GM23248 (cell line): ENCODE measurements around the gene VSTM2B. TPM values are rescaled to one million over a fixed set of nuclear protein-coding genes. Genes with fewer than 3 reads are reported as not detected.

ENCODE experiments used
- DNase-seq: peaks from one replicate; pipeline ENCODE4 v3.0.0-alpha.2; 2015
- H2AFZ ChIP-seq: fragments of 200-600 bp; sonication (generic); 2 replicates; pipeline ENCODE4 v1.6.1; 2016; ENCODE audit warnings: antibody characterized with exemption
- H3F3A ChIP-seq: fragments of 200-600 bp; sonication (generic); 2 replicates; pipeline ENCODE4 v1.6.1; 2016; ENCODE audit warnings: mild to moderate bottlenecking, antibody characterized with exemption, mixed run types; ENCODE audit not compliant: insufficient read depth
- H3K27ac ChIP-seq: fragments of 200-600 bp; sonication (generic); 2 replicates; pipeline ENCODE4 v1.5.1; 2016; ENCODE audit warnings: mild to moderate bottlenecking
- H3K27me3 ChIP-seq: fragments of 200-600 bp; sonication (generic); replicated peaks from 2 replicates; pipeline ENCODE4 v1.6.1; 2016; ENCODE audit warnings: mild to moderate bottlenecking; ENCODE audit not compliant: insufficient read depth
- H3K36me3 ChIP-seq: fragments of 200-600 bp; sonication (generic); 2 replicates; pipeline ENCODE4 v1.6.1; 2016; ENCODE audit warnings: low read depth, mild to moderate bottlenecking
- H3K4me1 ChIP-seq: fragments of 200-600 bp; sonication (generic); 2 replicates; pipeline ENCODE4 v1.6.1; 2016; ENCODE audit warnings: mild to moderate bottlenecking; ENCODE audit not compliant: insufficient read depth
- H3K4me2 ChIP-seq: fragments of 200-600 bp; sonication (generic); one replicate; pipeline ENCODE4 v1.6.1; 2016; ENCODE audit warnings: mild to moderate bottlenecking; ENCODE audit not compliant: unreplicated experiment
- H3K4me3 ChIP-seq: fragments of 200-600 bp; sonication (generic); 2 replicates; pipeline ENCODE4 v1.5.1; 2016; ENCODE audit warnings: mild to moderate bottlenecking
- H3K79me2 ChIP-seq: fragments of 200-600 bp; sonication (generic); 2 replicates; pipeline ENCODE4 v1.6.1; 2016; ENCODE audit warnings: mild to moderate bottlenecking; ENCODE audit not compliant: insufficient read depth
- H3K9ac ChIP-seq: fragments of 200-600 bp; sonication (generic); 2 replicates; pipeline ENCODE4 v1.6.1; 2016; ENCODE audit warnings: mild to moderate bottlenecking
- H3K9me2 ChIP-seq: fragments of 200-600 bp; sonication (generic); 2 replicates; pipeline ENCODE4 v1.6.1; 2016; ENCODE audit warnings: mixed run types, mild to moderate bottlenecking, moderate library complexity; ENCODE audit not compliant: insufficient read depth
- H3K9me3 ChIP-seq: fragments of 200-600 bp; sonication (generic); one replicate; pipeline ENCODE4 v1.6.1; 2017; ENCODE audit warnings: low read depth
- H4K20me1 ChIP-seq: fragments of 200-600 bp; sonication (generic); 2 replicates; pipeline ENCODE4 v1.6.0; 2016; ENCODE audit not compliant: insufficient read depth
- EZH2 ChIP-seq: fragments of 200-600 bp; sonication (generic); IDR thresholded peaks from 2 replicates; pipeline ENCODE4 v1.6.1; 2018; ENCODE audit warnings: antibody characterized with exemption, mild to moderate bottlenecking; ENCODE audit not compliant: insufficient read depth, poor library complexity, severe bottlenecking
- EZH2phosphoT487 ChIP-seq: fragments of 200-600 bp; sonication (generic); IDR thresholded peaks from 2 replicates; pipeline ENCODE4 v1.6.1; 2018; ENCODE audit warnings: antibody characterized with exemption, moderate library complexity, mild to moderate bottlenecking, low read depth; ENCODE audit not compliant: insufficient read depth
- WGBS, 2 experiments: methylation state at CpG; one replicate each; pipeline ENCODE4 v1.1.6; 2015 to 2017; ENCODE audit warnings: low lambda C conversion rate in 2 of 2, low coverage in 1 of 2; ENCODE audit errors: missing lambda C conversion rate in 2 of 2; 5-methylcytosine and 5-hydroxymethylcytosine counted together
- in situ Hi-C: fragments of 300-500 bp; cut with MboI; formaldehyde crosslinking; loops from 2 replicates; pipeline ENCODE4 v1.15.0; 2020
- polyA plus RNA-seq: library from polyadenylated mRNA; unstranded; fragments of >200 nt; fragmentation: Nextera tagmentation; extraction: Ambion mirVana; gene quantifications from 2 replicates; pipeline ENCODE4 v1.2.1, GENCODE V29; 2016
- total RNA-seq: library from RNA; depleted of rRNA; stranded (reverse); fragments of >200 nt; shearing (Covaris generic); gene quantifications from 2 replicates; pipeline ENCODE4 v1.2.3, GENCODE V29; 2014

The VSTM2B gene
- total and polyA plus RNA-seq, 2 experiments from 2014 or later, result not detected

GRCh38 chr19:29535214-29535831 is 9.5 kb downstream of the VSTM2B start:
- Histone ChIP-seq H2AFZ (no peak overlapping the region), H3K9ac (no peak overlapping the region), H3F3A (no peaks in the 10 kb centered on the region), H3K27ac (no peak overlapping the region), H4K20me1 (no peaks in the 10 kb centered on the region), H3K79me2 (no peaks in the 10 kb centered on the region), H3K4me3 (no peak overlapping the region), H3K9me3 (no peaks in the 10 kb centered on the region), H3K36me3 (no peaks in the 10 kb centered on the region), H3K4me2 (no peak overlapping the region), H3K4me1 (no peaks in the 10 kb centered on the region), H3K27me3 (peaks cover 8% of the 10 kb centered on the region), H3K9me2 (no peaks in the 10 kb centered on the region)
- in situ Hi-C loops, result no loop called here
- DNase-seq, result no peak
- TF ChIP-seq EZH2phosphoT487 (no peak), EZH2 (no peak)
- WGBS, 2 experiments, result 19 to 25% methylated on average over 19 of the region's 19 CpGs

- no peak overlapping the region for H3K9ac ChIP-seq
- no peaks in the 10 kb centered on the region for H3K9me3 ChIP-seq
- no peak overlapping the region for H3K27ac ChIP-seq
- H3K36me3 ChIP-seq, result no peaks in the 10 kb centered on the region
- 36 to 40% methylated on average over 4 of the region's 4 CpGs for WGBS, 2 experiments
- no peaks in the 10 kb centered on the region for H4K20me1 ChIP-seq
- in situ Hi-C loops, result no loop called here
- no peaks in the 10 kb centered on the region for H3F3A ChIP-seq
- DNase-seq, result no peak
- H3K4me3 ChIP-seq, result no peak overlapping the region
- TF ChIP-seq EZH2 (no peak), EZH2phosphoT487 (no peak)
- H3K4me1 ChIP-seq, result no peaks in the 10 kb centered on the region
- no peak overlapping the region for H2AFZ ChIP-seq
- H3K79me2 ChIP-seq, result no peaks in the 10 kb centered on the region
- no peaks in the 10 kb centered on the region for H3K9me2 ChIP-seq
- no peak overlapping the region for H3K4me2 ChIP-seq
- peaks cover 3% of the 10 kb centered on the region; the same call in 1 of the 2 replicates for H3K27me3 ChIP-seq
Measured at GRCh38 chr19:29535984-29536508, 10.3 kb downstream of the VSTM2B start.

GRCh38 chr19:29537181-29537580 is 11.4 kb downstream of the VSTM2B start:
- in situ Hi-C loops, result no loop called here
- no peak for DNase-seq
- Histone ChIP-seq H2AFZ (no peak overlapping the region), H4K20me1 (no peaks in the 10 kb centered on the region), H3K27me3 (no peaks in the 10 kb centered on the region; the same call in 1 of the 2 replicates), H3K27ac (no peak overlapping the region), H3K9me2 (no peaks in the 10 kb centered on the region), H3K9me3 (no peaks in the 10 kb centered on the region), H3K4me2 (no peak overlapping the region), H3K4me1 (no peaks in the 10 kb centered on the region), H3K9ac (no peak overlapping the region), H3F3A (no peaks in the 10 kb centered on the region), H3K36me3 (no peaks in the 10 kb centered on the region), H3K79me2 (no peaks in the 10 kb centered on the region), H3K4me3 (no peak overlapping the region)
- WGBS, 2 experiments, result 36 to 45% methylated on average over 7 of the region's 7 CpGs
- TF ChIP-seq EZH2phosphoT487, result no peak
- no peak for TF ChIP-seq EZH2

- Histone ChIP-seq H4K20me1 (no peaks in the 10 kb centered on the region), H3K4me3 (no peak overlapping the region), H3K9me3 (no peaks in the 10 kb centered on the region), H3K4me2 (no peak overlapping the region), H3K27me3 (no peaks in the 10 kb centered on the region; the same call in 1 of the 2 replicates), H3K9ac (no peak overlapping the region), H3K36me3 (no peaks in the 10 kb centered on the region), H3F3A (no peaks in the 10 kb centered on the region), H3K4me1 (no peaks in the 10 kb centered on the region), H2AFZ (no peak overlapping the region), H3K79me2 (no peaks in the 10 kb centered on the region), H3K27ac (no peak overlapping the region), H3K9me2 (no peaks in the 10 kb centered on the region)
- in situ Hi-C loops, result no loop called here
- TF ChIP-seq EZH2 (no peak), EZH2phosphoT487 (no peak)
- 56 to 57% methylated on average over 7 to 11 of the region's 11 CpGs for WGBS, 2 experiments
- DNase-seq, result no peak
Measured at GRCh38 chr19:29537601-29538000, 11.8 kb downstream of the VSTM2B start.
